Urothelium cell line (cell line): ENCODE data around the gene PTH2.
A peak's percentile ranks its signal among the peaks of the same experiment; 100 is the strongest.

ENCODE experiments used
- DNase-seq: peaks from one replicate; pipeline ENCODE4 v3.0.0; 2011; ENCODE audit warnings: low spot score, mixed read lengths
- FAIRE-seq: peaks from 2 replicates; lab custom pipeline; 2011; peaks lifted over from hg19 to GRCh38; lab: Jason Lieb, UNC

Gene PTH2

DNA sequence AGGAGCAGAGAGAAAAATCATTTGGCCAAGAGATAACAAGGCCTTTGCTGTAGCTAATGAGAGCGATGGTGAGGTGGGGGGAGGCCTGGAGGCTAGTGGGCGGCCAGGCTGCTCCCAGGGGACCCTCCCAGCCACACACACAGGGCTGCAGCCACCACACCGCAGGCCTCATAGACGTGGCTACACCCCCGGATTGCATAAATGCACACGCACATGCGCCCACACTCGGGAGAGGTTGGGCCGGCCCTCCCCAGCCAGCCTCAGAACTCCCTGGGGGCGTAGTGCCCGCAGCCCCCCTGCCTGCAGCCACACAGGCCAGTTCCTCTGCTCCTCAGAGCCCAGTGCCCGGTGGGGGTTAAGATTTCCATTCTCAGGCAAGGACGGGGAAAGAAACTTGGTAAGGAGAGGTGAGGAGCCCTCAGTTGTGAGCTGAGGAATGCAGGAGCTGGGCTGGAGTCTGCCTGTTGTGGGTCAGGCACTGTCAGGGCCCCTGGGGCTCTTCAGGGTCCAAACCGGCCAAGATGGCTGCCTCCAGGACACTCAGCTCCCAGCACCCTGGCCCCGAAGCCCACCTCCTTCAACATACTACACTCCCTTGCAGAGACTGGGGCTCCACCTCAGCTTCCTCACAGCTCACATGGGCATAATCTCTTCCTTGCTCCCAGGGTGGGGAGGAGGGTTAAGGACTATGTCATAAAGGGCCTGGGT lies 8.0 kb downstream of the PTH2 start:
- FAIRE-seq (no peak), DNase-seq (no peak)

GRCh38 chr19:49414256-49414655 lies 9.0 kb downstream of the PTH2 start:
- FAIRE-seq, result no peak
- no peak for DNase-seq

- DNase-seq (no peak), FAIRE-seq (no peak)
Observed at GRCh38 chr19:49413348-49413747, 9.9 kb downstream of the PTH2 start.

GRCh38 chr19:49411681-49412326 lies 11.4 kb downstream of the PTH2 start:
- FAIRE-seq (no peak), DNase-seq (no peak)

- FAIRE-seq, result no peak
Observed at GRCh38 chr19:49409441-49410029, 13.7 kb downstream of the PTH2 start.

DNA sequence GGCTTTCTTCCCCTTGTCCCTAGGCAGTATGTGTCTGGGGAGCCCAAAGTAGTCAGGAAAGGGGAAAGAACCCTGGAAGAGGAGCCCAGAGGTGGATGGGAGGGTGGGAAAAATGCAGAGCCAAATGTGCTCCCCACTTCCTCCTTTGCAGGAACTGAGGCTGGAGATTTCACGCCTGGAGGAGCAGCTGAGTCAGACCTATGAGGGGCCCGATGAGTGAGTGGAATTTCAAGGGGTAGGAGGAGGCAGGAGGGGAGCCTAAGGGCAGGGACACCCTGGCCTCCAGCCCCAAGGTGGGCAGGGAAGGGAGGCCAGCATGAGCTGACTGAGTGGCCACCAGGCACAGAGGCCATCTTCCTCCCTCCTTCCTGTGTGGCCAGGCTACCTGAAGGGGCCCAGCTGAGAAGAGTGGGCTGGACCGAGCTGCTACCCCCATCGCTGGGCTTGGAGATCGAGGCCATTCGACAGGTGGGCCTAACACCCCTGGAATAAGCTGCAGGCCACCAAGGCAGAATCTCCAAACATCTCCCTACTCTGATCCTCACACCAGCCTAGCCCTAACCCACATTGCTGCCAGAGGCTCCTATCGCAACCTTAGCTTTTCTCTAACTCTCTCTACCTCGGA lies 14.3 kb downstream of the PTH2 start:
- DNase-seq, result no peak
- FAIRE-seq, result no peak

More at GRCh38 chr19:49409441-49410029, 13.7 kb downstream of the PTH2 start:
- no peak for DNase-seq

GRCh38 chr19:49407482-49408015 lies 15.7 kb downstream of the PTH2 start:
- FAIRE-seq (no peak), DNase-seq (no peak)

DNA sequence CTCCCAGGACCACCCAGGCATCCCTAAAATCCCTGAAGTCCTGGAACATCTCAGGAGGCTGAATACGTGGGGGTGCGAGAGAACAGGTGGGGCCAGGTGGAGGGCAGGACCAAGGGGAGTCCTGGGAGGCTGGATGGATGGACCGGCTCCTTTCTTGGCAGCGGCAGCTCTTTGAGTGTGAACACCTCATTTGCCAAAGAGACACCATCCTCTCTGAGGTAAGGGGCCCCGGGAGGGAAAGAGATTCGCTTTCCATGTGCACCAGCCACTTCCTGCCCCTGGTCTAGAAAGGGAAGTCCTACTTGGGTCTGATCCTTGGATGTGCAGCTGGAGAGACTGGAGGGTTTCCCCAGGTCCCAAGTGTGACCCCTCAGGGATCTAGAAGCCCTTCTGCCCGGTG lies 16.2 kb downstream of the PTH2 start:
- FAIRE-seq (no peak), DNase-seq (no peak)

DNA sequence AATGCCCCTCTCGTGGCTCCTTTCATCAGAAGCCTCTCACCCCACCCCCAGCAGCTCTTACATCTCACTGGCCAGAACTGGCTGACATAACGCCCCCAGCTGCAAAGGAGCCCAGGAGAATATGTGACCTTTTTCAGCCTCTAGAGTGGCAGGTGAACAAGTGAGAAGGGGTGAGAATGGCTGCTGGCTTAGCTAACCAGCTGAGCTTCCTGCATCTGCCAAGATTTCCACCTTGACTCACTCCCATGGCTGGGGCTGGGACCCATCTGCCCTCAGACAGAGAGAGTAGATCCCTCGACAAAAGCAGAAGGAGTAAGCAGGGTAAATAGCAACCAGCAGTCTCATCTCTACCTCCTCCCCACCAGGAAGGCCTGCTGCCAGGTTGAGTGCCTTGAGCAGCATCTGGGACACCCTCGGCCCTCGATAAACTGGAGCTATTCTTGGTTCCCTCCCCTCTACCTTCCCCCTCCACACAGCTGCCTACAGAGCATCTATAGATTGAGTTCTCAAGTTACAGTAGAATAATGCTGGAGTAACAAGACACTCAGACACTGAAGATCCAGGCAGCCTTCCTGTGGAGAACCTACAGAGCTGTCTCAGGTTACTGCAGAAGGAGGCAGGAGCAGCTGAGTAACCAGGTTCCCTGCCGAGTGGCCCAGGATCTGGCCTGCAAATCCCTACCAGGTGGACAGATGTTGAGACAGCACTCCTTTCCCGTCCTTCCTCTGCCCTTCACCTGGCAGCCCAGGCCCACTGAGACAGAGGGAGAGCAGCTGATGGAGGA lies 19.6 kb downstream of the PTH2 start:
- DNase-seq, result no peak
- no peak for FAIRE-seq

DNA sequence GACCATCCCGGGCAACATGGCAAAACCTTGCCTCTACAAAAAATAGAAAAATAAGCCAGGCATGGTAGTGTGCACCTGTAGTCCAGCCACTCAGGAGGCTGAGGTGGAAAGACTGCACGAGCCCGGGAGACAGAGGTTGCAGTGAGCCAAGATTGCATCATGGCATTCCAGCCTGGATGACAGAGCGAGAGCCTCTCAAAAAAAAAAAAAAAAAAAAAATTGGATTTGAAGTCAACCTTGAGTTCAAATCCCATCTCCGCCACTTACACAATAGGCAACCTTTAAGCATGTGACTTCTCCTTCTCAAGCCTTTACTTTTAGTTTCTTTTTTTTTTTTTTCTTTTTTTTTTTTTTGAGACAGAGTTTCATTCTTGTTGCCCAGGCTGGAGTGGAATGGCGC lies 23.2 kb downstream of the PTH2 start:
- FAIRE-seq (no peak), DNase-seq (no peak)

GRCh38 chr19:49398931-49399330 lies 24.3 kb downstream of the PTH2 start:
- DNase-seq (no peak), FAIRE-seq (no peak)

DNA sequence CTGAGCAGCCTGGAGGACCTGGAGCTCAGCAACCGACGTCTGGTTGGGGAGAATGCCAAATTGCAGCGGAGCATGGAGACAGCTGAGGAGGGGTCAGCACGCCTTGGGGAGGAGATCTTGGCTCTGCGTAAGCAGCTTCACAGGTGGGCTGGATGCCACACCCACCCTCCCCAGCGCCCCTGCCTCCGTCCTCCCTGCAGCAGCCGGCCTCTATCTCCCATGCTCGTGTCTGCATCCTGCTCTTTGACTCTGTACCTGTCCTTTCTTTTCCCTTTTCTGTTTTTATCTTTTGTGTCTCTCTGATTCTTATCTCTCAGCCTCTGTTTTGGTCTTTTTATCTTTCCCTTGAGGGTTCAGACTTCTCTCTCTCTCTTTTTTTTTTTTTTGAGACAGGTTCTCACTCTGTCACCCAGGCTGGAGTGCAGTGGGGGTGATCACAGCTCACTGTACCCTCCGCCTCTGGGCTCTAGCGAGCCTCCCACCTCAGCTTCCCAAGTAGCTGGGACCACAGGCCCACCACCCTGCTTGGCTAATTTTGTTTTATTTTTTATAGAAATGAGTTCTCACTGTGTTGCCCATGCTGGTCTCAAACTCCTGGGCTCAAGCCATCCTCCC lies 25.1 kb downstream of the PTH2 start:
- DNase-seq (no peak), FAIRE-seq (no peak)

- DNase-seq (no peak), FAIRE-seq (no peak)
Observed at GRCh38 chr19:49396738-49397505, 26.3 kb downstream of the PTH2 start.

- no peak for DNase-seq
- FAIRE-seq, result no peak
Observed at GRCh38 chr19:49395581-49396407, 27.4 kb downstream of the PTH2 start.

DNA sequence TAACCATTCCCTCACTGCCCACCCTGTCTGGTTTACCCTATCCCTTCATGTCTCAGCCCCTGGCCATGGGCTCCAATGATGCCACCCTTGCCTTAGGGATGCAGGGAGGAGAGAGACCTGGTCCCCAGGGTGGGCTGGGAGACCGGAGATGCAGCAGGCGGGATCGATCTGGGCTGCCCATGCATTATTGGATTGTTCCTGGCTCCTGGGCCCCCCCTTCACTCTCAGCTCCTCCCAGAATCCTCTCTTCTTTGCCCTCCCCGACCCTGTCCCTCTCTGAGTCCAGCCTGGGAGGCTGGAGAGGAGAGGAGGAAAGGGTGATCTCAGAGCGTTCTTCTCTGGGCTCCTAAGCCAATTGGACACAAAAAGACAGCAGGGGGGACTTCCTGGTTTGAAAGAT lies 29.4 kb downstream of the PTH2 start:
- DNase-seq (no peak), FAIRE-seq (no peak)

GRCh38 chr19:49391581-49392399 lies 31.5 kb downstream of the PTH2 start:
- DNase-seq (peak; percentile 86), FAIRE-seq (peak; percentile 83)

GRCh38 chr19:49390929-49391359 lies 32.3 kb downstream of the PTH2 start:
- DNase-seq (no peak), FAIRE-seq (no peak)
